Naive thymus-derived CD4-positive, alpha-beta T cell (primary cell): ENCODE results near the gene CFAP20DC. TPM values are rescaled to one million over a fixed set of nuclear protein-coding genes. Genes with fewer than 3 reads are reported as not detected.

Experiments used
- ATAC-seq: fragments of 150-1000 bp; cut with Tn5 transposase; 2 replicates; pipeline ENCODE4 v1.10.0; 2021; ENCODE audit warnings: mild to moderate bottlenecking, moderate library complexity
- CTCF ChIA-PET: fragments of 350-600 bp; sonication (Branson Sonifier 250); formaldehyde crosslinking; loops from one replicate; lab custom pipeline; 2021; ENCODE audit warnings: antibody characterized with exemption; lab: Charles Lee
- POLR2A ChIA-PET: fragments of 350-600 bp; sonication (Branson Sonifier 250); formaldehyde crosslinking; loops from one replicate; lab custom pipeline; 2021; ENCODE audit warnings: antibody characterized with exemption, inconsistent platforms; lab: Charles Lee
- DNase-seq, 9 donors: peaks; one replicate each; pipeline versions ENCODE4 v3.0.0 to v3.0.0-alpha.2; 2020 to 2022; ENCODE audit warnings: mixed read lengths in 1 of 9
- H3K27ac ChIP-seq: one replicate; pipeline ENCODE4 v1.7.0; 2013; ENCODE audit warnings: mild to moderate bottlenecking, low read depth, low read length, moderate library complexity
- H3K27me3 ChIP-seq, 2 donors: one replicate each; pipeline ENCODE4 v1.7.0; 2013; ENCODE audit warnings: low read length in 2 of 2, mild to moderate bottlenecking in 2 of 2, moderate library complexity in 2 of 2; ENCODE audit not compliant: control insufficient read depth in 2 of 2, insufficient read depth in 2 of 2
- H3K36me3 ChIP-seq, 3 experiments: 1 replicate in 2 of 3; 2 replicates in 1 of 3; pipeline ENCODE4 v1.7.0; 2013; ENCODE audit warnings: low read length in 3 of 3, mild to moderate bottlenecking in 3 of 3, moderate library complexity in 1 of 3; ENCODE audit not compliant: insufficient read depth in 3 of 3, control insufficient read depth in 2 of 3
- H3K4me1 ChIP-seq, 2 donors: one replicate each; pipeline ENCODE4 v1.7.0; 2013; ENCODE audit warnings: low read length in 2 of 2, mild to moderate bottlenecking in 2 of 2, moderate library complexity in 1 of 2; ENCODE audit not compliant: control insufficient read depth in 2 of 2, insufficient read depth in 2 of 2
- H3K4me3 ChIP-seq: 2 replicates; pipeline ENCODE4 v1.7.0; 2013; ENCODE audit warnings: mild to moderate bottlenecking, low read length
- H3K9me3 ChIP-seq, 3 experiments: 1 replicate in 2 of 3; 2 replicates in 1 of 3; pipeline ENCODE4 v1.7.0; 2013; ENCODE audit warnings: low read length in 3 of 3; ENCODE audit not compliant: control insufficient read depth in 2 of 3
- H3K27ac Mint-ChIP-seq, 9 donors: one replicate each; pipeline ENCODE4 v1.8.0; 2020 to 2022; ENCODE audit warnings: mixed read lengths in 9 of 9, mild to moderate bottlenecking in 8 of 9, moderate library complexity in 5 of 9, inconsistent platforms in 2 of 9
- H3K27me3 Mint-ChIP-seq, 5 donors: one replicate each; pipeline ENCODE4 v1.8.0; 2021 to 2022; ENCODE audit warnings: mixed read lengths in 5 of 5, mild to moderate bottlenecking in 1 of 5
- H3K36me3 Mint-ChIP-seq, 5 donors: one replicate each; pipeline ENCODE4 v1.8.0; 2020 to 2022; ENCODE audit warnings: mixed read lengths in 5 of 5, mild to moderate bottlenecking in 3 of 5, inconsistent platforms in 1 of 5
- H3K4me1 Mint-ChIP-seq, 7 donors: one replicate each; pipeline ENCODE4 v1.8.0; 2020 to 2022; ENCODE audit warnings: mixed read lengths in 7 of 7, mild to moderate bottlenecking in 3 of 7, inconsistent platforms in 1 of 7
- H3K4me3 Mint-ChIP-seq, 10 donors: one replicate each; pipeline ENCODE4 v1.8.0; 2020 to 2022; ENCODE audit warnings: mild to moderate bottlenecking in 10 of 10, mixed read lengths in 10 of 10, moderate library complexity in 6 of 10, inconsistent platforms in 2 of 10
- H3K9me3 Mint-ChIP-seq, 11 donors: one replicate each; pipeline ENCODE4 v1.8.0; 2020 to 2022; ENCODE audit warnings: mixed read lengths in 11 of 11, mild to moderate bottlenecking in 4 of 11, inconsistent platforms in 1 of 11, moderate library complexity in 1 of 11
- intact Hi-C, 2 donors: fragments of 100-400 bp; cut with micrococcal nuclease; formaldehyde crosslinking; loops; one replicate each; pipeline ENCODE4 v1.15.1; 2023
- polyA plus RNA-seq, 2 donors: library from polyadenylated mRNA; unstranded; fragments of 300-500 nt; fragmentation: Illumina TruSeq; gene quantifications; one replicate each; pipeline ENCODE4 v1.2.3, GENCODE V29; 2021
- total RNA-seq, 6 experiments: library from RNA in 5 of 6; stranded (reverse) in 5 of 6; gene quantifications; 1 replicate in 5 of 6; 2 replicates in 1 of 6; pipeline ENCODE4 v1.2.3 and lab custom pipeline; 2021 to 2026

The CFAP20DC gene
- total and polyA plus RNA-seq, 7 experiments from 2014 or later: 0.24 to 1.2 (median 0.42) TPM; not detected in 3

GRCh38 chr3:59084583-59084982, 34.8 kb upstream of the CFAP20DC start:
- DNase-seq: no peak
- Mint-ChIP-seq H3K36me3 (no peaks in the 10 kb centered on the region), H3K4me3 (no peak overlapping the region), H3K27me3 (peaks cover 20 to 42% (median 35%) of the 10 kb centered on the region in 5 donors), H3K4me1 (peaks cover 0 to 2% (median 0%) of the 10 kb centered on the region in 7 donors), H3K9me3 (peaks cover 0 to 2% (median 0%) of the 10 kb centered on the region in 11 donors), H3K27ac (no peak overlapping the region)
- Histone ChIP-seq H3K27me3 (no peaks in the 10 kb centered on the region), H3K4me3 (no peak overlapping the region), H3K4me1 (no peaks in the 10 kb centered on the region), H3K27ac (no peak overlapping the region), H3K9me3 (no peaks in the 10 kb centered on the region), H3K36me3 (no peaks in the 10 kb centered on the region)
- CTCF ChIA-PET: no interaction called here
- ATAC-seq: no peak
- POLR2A ChIA-PET: no interaction called here
- intact Hi-C loops: no loop called here

- Mint-ChIP-seq H3K4me1 (peaks cover 0 to 2% (median 0%) of the 10 kb centered on the region in 7 donors), H3K27ac (no peak overlapping the region), H3K27me3 (peaks cover 26 to 43% (median 41%) of the 10 kb centered on the region in 5 donors), H3K36me3 (no peaks in the 10 kb centered on the region), H3K4me3 (no peak overlapping the region), H3K9me3 (peaks cover 0 to 2% (median 0%) of the 10 kb centered on the region in 11 donors)
- Histone ChIP-seq H3K36me3 (no peaks in the 10 kb centered on the region), H3K27me3 (no peaks in the 10 kb centered on the region), H3K4me3 (no peak overlapping the region), H3K4me1 (no peaks in the 10 kb centered on the region), H3K9me3 (no peaks in the 10 kb centered on the region), H3K27ac (no peak overlapping the region)
- CTCF ChIA-PET: no interaction called here
- DNase-seq (no peak), ATAC-seq (no peak)
- intact Hi-C loops: no loop called here
- POLR2A ChIA-PET: interaction anchor here (0.6 kb wide), 1 partner anchor 843 kb away, joined by 3 read pairs; no protein-coding TSS in a partner anchor
Observed at GRCh38 chr3:59082106-59082505, 32.3 kb upstream of the CFAP20DC start.

- DNase-seq (no peak), ATAC-seq (no peak)
- H3K4me1 Mint-ChIP-seq: peaks cover 0 to 2% (median 0%) of the 10 kb centered on the region in 7 donors
- Histone ChIP-seq H3K27ac (no peak overlapping the region), H3K4me1 (no peaks in the 10 kb centered on the region), H3K27me3 (no peaks in the 10 kb centered on the region), H3K4me3 (no peak overlapping the region), H3K9me3 (no peaks in the 10 kb centered on the region), H3K36me3 (no peaks in the 10 kb centered on the region)
- no peak overlapping the region for H3K4me3 Mint-ChIP-seq
- no peak overlapping the region for H3K27ac Mint-ChIP-seq
- intact Hi-C loops: no loop called here
- H3K27me3 Mint-ChIP-seq: peaks cover 25 to 41% (median 38%) of the 10 kb centered on the region in 5 donors
- H3K36me3 Mint-ChIP-seq: no peaks in the 10 kb centered on the region
- peaks cover 0 to 2% (median 0%) of the 10 kb centered on the region in 11 donors for H3K9me3 Mint-ChIP-seq
- POLR2A ChIA-PET: no interaction called here
- CTCF ChIA-PET: no interaction called here
Observed at GRCh38 chr3:59081071-59081470, 31.2 kb upstream of the CFAP20DC start.

- Mint-ChIP-seq H3K27ac (no peak overlapping the region), H3K4me3 (no peak overlapping the region), H3K36me3 (no peaks in the 10 kb centered on the region), H3K4me1 (peaks cover 0 to 2% (median 0%) of the 10 kb centered on the region in 7 donors), H3K27me3 (peaks cover 25 to 39% (median 38%) of the 10 kb centered on the region in 5 donors), H3K9me3 (peaks cover 0 to 2% (median 0%) of the 10 kb centered on the region in 11 donors)
- no peaks in the 10 kb centered on the region for H3K36me3 ChIP-seq
- H3K9me3 ChIP-seq: no peaks in the 10 kb centered on the region
- no peak overlapping the region for H3K27ac ChIP-seq
- no peaks in the 10 kb centered on the region for H3K27me3 ChIP-seq
- H3K4me3 ChIP-seq: no peak overlapping the region
- ChIA-PET CTCF (no interaction called here), POLR2A (no interaction called here)
- DNase-seq: no peak
- no peaks in the 10 kb centered on the region for H3K4me1 ChIP-seq
- intact Hi-C loops: no loop called here
- no peak for ATAC-seq
Observed at GRCh38 chr3:59079962-59080361, 30.1 kb upstream of the CFAP20DC start.

- POLR2A ChIA-PET: no interaction called here
- H3K9me3 Mint-ChIP-seq: peaks cover 0 to 2% (median 0%) of the 10 kb centered on the region in 11 donors
- Histone ChIP-seq H3K36me3 (no peaks in the 10 kb centered on the region), H3K9me3 (no peaks in the 10 kb centered on the region), H3K27ac (no peak overlapping the region), H3K4me1 (no peaks in the 10 kb centered on the region), H3K4me3 (no peak overlapping the region), H3K27me3 (no peaks in the 10 kb centered on the region)
- intact Hi-C loops: no loop called here
- ATAC-seq: no peak
- H3K36me3 Mint-ChIP-seq: no peaks in the 10 kb centered on the region
- H3K4me3 Mint-ChIP-seq: no peak overlapping the region
- peaks cover 24 to 51% (median 49%) of the 10 kb centered on the region in 5 donors for H3K27me3 Mint-ChIP-seq
- H3K4me1 Mint-ChIP-seq: peaks cover 0 to 6% (median 0%) of the 10 kb centered on the region in 7 donors
- no peak for DNase-seq
- CTCF ChIA-PET: no interaction called here
- no peak overlapping the region for H3K27ac Mint-ChIP-seq
Observed at GRCh38 chr3:59074764-59075163, 24.9 kb upstream of the CFAP20DC start.

- peaks cover 0 to 2% (median 0%) of the 10 kb centered on the region in 11 donors for H3K9me3 Mint-ChIP-seq
- POLR2A ChIA-PET: no interaction called here
- no peak overlapping the region for H3K4me3 Mint-ChIP-seq
Observed at GRCh38 chr3:59072681-59073080, 22.9 kb upstream of the CFAP20DC start.

GRCh38 chr3:59069838-59070237, 20.0 kb upstream of the CFAP20DC start:
- peaks cover 43 to 63% (median 50%) of the 10 kb centered on the region in 5 donors for H3K27me3 Mint-ChIP-seq

More at GRCh38 chr3:59072681-59073080, 22.9 kb upstream of the CFAP20DC start:
- no peaks in the 10 kb centered on the region for H3K36me3 ChIP-seq
- no peaks in the 10 kb centered on the region for H3K27me3 ChIP-seq
- Mint-ChIP-seq H3K27ac (no peak overlapping the region), H3K36me3 (no peaks in the 10 kb centered on the region), H3K27me3 (peaks cover 36 to 54% (median 47%) of the 10 kb centered on the region in 5 donors), H3K4me1 (peaks cover 0 to 9% (median 0%) of the 10 kb centered on the region in 7 donors)
- no peak overlapping the region for H3K4me3 ChIP-seq
- no peak for ATAC-seq
- H3K4me1 ChIP-seq: no peaks in the 10 kb centered on the region
- H3K9me3 ChIP-seq: no peaks in the 10 kb centered on the region
- CTCF ChIA-PET: no interaction called here
- intact Hi-C loops: no loop called here
- H3K27ac ChIP-seq: no peak overlapping the region
- DNase-seq: no peak

More at GRCh38 chr3:59069838-59070237, 20.0 kb upstream of the CFAP20DC start:
- H3K36me3 Mint-ChIP-seq: peaks cover 0 to 3% (median 0%) of the 10 kb centered on the region in 5 donors
- Histone ChIP-seq H3K4me1 (no peaks in the 10 kb centered on the region), H3K9me3 (no peaks in the 10 kb centered on the region), H3K4me3 (no peak overlapping the region), H3K27ac (no peak overlapping the region), H3K36me3 (no peaks in the 10 kb centered on the region), H3K27me3 (no peaks in the 10 kb centered on the region)
- H3K4me3 Mint-ChIP-seq: no peak overlapping the region
- peaks cover 0 to 9% (median 0%) of the 10 kb centered on the region in 7 donors for H3K4me1 Mint-ChIP-seq
- DNase-seq (no peak), ATAC-seq (no peak)
- POLR2A ChIA-PET: no interaction called here
- CTCF ChIA-PET: no interaction called here
- H3K9me3 Mint-ChIP-seq: peaks cover 0 to 8% (median 0%) of the 10 kb centered on the region in 11 donors
- intact Hi-C loops: no loop called here
- H3K27ac Mint-ChIP-seq: no peak overlapping the region
